GM10266 (cell line): ENCODE results near the gene EPN1.

Experiments
- DNase-seq: peaks from one replicate; pipeline ENCODE4 v3.0.0; 2012; ENCODE audit errors: extremely low spot score
- CTCF ChIP-seq: IDR thresholded peaks from 2 replicates; pipeline ENCODE4 v1.5.1; 2012; ENCODE audit warnings: mild to moderate bottlenecking, low read depth; ENCODE audit not compliant: control insufficient read depth, insufficient read depth; ENCODE audit errors: missing control alignments

The EPN1 gene

GRCh38 chr19:55643003-55643886, 31.8 kb upstream of the EPN1 start, which contains the start of gene ZNF581:
Gene ZNF581 (plus strand): TSS chr19:55643649. CDS start chr19:55644572, 923 bp downstream.
- peak; percentile 91 for DNase-seq
- TF ChIP-seq CTCF = no peak

GRCh38 chr19:55643887-55644176, 31.2 kb upstream of the EPN1 start:
- no peak for TF ChIP-seq CTCF
- no peak for DNase-seq

- no peak for TF ChIP-seq CTCF
- DNase-seq = no peak
Observed at GRCh38 chr19:55644191-55644833, 30.7 kb upstream of the EPN1 start.

- no peak for DNase-seq
- no peak for TF ChIP-seq CTCF
Observed at GRCh38 chr19:55644842-55645511, 30.0 kb upstream of the EPN1 start.

GRCh38 chr19:55645512-55645881, 29.5 kb upstream of the EPN1 start:
- no peak for TF ChIP-seq CTCF
- no peak for DNase-seq

GRCh38 chr19:55646889-55647731, 27.9 kb upstream of the EPN1 start:
- no peak for DNase-seq
- no peak for TF ChIP-seq CTCF
